ENCODE measurements around the gene IQGAP2.
"Not testable (repeated sequence)": the region's sequence is repeated elsewhere in the genome, so short reads cannot be mapped to it uniquely, and the experiment has no call there.

IQGAP2 gene

GRCh38 chr5:76517334-76517733 lies 114.2 kb downstream of the IQGAP2 start:
- no peak for DNase-seq

- DNase-seq: not testable (repeated sequence)
These were observed 115.2 kb downstream of the IQGAP2 start for GRCh38 chr5:76518246-76518645.

- DNase-seq: no peak
These were observed 118.2 kb downstream of the IQGAP2 start for GRCh38 chr5:76521240-76521758.

DNA sequence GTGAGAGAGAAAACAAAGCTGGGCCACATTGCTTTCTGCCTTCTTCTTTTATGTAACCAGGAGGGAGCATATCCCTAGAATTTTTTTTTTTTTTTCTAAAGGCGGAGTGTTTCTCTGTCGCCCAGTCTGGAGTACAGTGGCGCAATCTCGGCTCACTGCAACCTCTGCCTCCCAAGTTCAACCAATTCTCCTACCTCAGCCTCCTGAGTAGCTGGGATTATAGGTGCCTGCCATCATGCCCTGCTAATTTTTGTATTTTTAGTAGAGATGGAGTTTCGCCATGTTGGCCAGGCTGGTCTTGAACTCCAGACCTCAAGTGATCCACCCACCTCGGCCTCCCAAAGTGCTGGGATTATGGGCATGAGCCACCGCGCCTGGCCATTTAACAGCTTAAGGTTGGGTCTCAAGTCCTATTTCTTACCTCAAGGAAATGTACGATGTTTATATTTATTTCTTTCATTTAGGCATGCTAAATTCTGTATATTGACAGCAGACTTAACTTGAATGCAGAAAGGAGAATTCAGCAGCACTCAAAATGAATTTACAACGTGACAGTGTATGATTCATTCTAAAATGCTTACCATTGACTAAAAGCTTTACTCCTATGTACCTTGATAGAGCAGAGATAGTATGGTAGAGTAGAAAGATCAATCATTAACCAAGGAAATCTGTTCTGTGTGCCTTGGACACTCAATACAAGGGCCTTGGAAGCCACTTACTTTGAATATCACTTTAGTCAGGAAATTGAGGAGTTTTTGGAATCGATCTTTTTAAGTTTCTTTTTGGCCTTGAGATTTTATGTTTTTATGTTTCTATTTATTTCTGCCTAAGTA lies 119.2 kb downstream of the IQGAP2 start:
- no peak for DNase-seq

DNA sequence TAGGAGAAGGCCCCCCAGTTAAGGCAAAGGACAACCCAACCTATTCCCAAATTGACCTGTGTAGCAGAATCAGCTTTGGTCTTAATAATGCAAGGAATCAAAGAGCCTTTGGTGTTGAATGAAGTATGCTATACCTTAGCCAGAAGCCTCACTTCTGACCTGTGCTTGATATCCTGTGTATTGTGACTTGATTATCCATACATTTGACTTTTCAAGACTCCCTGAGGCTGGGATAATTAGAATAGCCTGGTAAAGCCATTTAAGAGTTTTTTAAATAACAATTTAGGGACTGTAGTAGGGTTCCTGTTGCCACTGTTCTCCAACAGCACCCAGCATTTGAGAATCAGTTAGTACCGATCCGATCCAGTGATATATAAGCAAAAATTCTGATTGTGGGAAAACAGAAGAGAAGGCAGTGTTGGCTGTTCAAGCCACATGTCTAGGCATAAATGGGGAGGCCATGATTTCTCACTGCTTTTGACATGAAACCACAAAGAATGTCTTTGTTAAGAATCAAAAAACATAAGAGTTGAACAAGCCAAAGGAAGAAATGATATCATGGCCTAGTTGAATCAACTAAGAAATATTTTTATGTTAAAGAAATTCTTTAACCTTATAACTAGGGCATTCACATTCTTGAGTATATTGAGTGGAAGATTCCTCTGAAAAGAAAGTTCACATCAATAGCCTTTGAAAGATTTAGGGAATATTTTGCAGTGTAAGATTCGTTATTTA lies 121.2 kb downstream of the IQGAP2 start:
- DNase-seq: no peak

DNA sequence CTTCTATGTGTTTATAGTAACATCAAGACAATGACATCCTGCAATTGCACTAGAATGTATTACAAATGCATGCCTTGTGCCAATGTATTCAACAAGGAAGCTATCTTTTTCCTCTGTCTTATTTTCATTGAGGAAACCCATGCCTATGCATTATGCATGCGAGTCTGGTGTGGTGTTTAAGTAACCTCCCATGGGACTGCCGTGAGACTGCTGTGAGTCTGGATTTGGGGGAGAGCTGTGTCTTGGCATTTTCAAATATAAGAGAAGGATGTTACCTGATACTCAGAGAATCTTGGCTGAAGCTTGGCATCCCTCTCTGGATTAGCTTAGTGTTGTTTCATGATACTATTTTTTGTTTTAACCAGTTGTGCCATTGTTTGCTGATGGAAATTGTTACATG lies 121.8 kb downstream of the IQGAP2 start:
- peak in 1 of 2 experiments; percentile 47 for DNase-seq

DNA sequence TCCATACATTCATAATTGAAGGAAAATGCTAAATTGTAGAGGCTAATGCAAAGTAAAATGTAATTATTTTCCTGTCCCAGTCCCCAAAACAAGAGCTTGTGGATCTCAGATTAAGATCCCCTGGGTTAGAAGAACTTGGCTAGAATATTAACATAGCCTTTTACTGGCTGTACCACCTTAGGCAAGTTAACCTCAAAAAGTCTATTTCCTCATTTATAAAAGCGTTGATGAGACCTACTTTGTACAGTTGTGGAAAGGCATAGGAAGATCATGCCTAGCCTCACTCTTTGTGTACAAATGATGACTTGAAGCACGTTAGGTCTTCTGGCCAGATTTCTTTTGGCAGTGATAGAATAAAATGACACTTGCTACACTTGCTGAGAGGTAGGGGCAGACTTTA lies 122.9 kb downstream of the IQGAP2 start:
- no peak for DNase-seq

DNA sequence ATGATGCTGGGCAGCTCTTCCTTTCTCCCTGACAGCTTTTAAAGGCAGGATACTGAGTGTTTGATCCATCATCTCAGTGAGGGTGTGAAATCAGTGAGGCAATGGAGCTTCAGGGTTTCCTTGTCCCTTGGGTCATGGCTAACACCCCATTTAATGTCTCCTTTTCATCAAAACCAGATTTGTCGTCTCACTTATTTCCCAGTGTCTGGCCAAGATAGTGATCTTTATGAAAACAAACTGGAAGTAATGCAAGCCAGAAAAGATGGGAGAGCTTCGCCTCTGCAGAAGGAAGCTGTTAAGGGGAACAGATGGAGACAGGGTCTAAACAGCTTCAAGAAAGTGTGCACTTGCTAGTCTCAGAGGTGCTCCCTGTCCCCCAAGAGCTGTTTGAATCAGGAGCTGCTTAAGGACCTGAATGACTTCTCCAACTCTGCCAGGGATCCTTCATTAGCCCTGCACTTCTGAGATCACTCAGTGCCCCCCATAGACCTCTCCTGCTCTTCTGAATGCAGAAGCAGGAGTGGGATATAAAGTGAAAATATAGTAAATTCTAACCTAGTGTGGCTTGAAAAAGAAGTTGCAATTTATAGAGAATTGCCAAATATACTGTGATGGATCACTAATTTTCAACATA lies 124.0 kb downstream of the IQGAP2 start:
- DNase-seq: no peak

DNA sequence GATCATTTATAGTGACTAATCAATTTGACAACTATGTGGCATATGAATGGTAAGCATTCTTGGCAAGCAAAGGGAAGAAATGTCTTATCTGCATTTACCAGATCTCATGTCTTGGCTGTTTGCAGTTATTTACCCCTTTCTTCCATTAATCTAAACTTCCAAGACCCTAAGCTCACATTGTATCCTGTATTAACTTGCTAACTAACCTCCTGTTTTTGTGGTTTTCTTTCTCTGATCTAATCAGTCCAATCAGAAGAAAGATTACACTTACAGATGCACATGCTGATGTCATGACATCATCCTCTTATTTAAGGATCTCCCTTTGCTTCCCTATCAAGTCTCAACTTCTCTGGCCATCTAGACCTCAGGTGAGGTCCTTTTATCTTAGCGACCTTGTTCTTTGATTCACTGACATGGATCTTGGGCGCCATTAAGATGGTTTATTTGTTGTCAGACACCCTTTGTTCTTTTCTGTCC lies 124.6 kb downstream of the IQGAP2 start:
- no peak for DNase-seq

DNA sequence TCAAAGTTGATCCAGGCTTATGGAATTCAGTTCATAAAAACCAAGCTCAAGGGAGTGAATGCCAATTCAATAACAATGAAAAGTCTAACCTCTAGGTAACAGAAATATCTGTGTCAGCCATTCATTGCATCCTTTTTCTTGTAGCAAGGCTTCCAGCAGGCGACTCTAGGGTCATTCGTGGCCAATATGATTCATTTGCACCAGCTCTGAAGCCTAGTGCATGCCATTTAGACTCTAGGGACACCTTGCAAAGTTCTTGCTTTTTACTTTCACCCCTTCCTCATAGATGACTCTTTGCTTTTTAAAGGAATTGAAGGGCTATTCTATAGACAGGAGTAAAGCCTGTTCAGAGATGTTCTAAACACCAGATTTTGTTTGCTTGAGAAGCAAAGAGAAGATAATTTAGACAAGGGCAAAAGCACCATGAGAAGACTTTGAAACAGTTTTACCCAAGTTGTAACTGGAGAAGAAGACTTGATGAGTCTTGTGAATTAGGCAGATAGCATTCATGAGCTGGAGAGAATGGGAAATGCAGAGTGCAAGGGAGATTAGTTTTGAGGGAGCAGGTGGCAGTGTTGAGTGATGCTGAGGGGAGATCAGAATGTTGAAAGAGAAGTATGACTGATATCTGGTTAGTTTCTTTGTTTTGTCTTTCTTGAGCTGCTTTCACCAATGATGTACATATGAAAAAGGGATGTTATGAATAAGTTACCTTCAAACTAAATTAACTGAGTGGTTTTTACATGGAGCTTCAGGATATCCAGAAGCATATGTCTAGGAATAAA lies 125.7 kb downstream of the IQGAP2 start:
- no peak for DNase-seq

GRCh38 chr5:76529464-76530344 lies 126.6 kb downstream of the IQGAP2 start:
- no peak for DNase-seq

DNA sequence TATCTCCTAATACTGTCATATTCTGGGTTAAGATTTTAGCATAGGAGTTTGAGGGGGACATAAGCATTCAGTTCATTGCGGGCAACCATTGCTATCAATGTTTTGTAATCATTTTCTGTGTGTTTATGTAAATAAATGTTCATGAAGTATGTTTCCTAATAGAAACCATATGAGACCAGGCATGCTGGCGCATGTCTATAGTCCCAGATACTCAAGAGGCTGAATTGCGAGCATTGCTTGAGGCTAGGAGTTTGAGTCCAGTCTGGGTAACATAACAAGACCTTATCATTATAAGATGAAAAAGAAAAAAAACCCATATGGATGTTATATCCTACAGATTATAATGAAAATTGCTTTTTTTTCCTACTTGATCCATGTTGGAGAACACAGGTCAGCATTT lies 129.0 kb downstream of the IQGAP2 start:
- DNase-seq: no peak

DNA sequence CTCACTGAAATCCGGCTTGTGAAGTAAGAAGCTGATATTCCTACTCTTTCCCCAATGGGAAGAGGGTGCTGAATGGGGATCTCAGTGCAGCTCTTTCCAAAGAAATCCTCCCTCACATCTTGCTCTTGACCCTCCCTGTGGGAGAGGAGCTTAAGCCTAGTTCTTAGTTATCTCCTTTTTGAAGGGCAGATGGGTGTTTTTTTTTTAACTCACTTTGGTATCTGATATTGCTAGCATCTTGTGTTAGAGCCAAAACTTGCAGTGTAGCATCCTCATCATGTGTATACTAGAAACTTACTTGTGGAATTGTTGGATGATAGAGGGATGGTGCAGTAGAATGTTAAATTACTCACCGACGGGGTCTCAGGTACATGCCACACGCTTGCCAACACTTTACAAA lies 129.9 kb downstream of the IQGAP2 start:
- no peak for DNase-seq

DNA sequence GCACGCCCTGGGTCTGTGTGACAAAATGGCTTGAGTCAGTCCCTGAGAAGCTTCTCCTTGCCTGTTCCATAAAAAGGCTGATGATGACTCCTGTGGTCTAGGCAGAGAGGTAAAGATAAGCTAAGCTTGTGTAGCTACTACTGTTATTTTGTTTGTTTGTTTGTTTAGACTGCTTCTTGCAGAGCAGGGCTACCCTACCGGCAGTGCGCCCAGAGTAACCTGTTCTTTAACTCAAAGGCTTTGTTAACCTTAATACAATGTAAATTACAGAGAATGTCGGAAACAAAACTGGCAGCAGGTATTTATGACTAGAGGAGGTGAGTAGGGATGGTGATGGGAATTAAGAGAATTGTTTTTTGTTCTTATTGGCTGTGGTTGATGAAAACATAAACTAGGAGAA lies 132.5 kb downstream of the IQGAP2 start:
- DNase-seq: no peak

GRCh38 chr5:76537073-76537543 lies 134.0 kb downstream of the IQGAP2 start:
- DNase-seq: no peak

GRCh38 chr5:76542241-76542640 lies 139.2 kb downstream of the IQGAP2 start:
- DNase-seq: no peak

- DNase-seq: no peak
These were observed 140.0 kb downstream of the IQGAP2 start for GRCh38 chr5:76542887-76543690.

DNA sequence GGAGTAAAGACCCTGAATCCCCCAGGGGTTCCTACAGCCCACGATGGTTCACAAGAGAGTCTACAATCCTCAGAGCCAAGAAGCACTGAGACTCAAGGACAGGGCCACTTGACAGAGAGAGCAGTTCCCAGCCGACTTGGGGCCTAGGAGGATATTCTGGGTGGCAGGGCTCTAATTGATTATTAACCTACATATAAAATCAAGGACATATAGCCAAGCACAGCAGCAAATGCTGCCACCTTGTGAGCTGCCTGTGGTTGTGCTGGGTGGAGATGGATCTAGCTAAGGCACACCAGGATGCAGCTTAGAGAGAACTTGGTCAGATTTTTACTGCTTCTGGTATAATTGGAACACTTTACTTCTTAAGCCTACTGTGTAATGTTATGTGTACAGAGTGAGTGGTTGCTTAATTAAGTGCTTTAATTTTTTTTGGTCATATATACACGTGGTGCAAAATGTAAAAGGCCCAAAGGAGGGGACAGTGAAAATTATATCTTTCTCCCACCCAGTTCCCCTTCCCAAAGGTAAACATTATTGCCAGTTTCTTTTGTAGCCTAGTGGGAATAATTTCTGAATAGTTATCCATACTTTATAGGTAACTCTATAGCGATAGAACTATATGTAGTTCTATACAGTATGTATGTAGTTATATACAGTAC lies 141.3 kb downstream of the IQGAP2 start:
- DNase-seq: peak in 1 of 2 experiments; percentile 31

- no peak for DNase-seq
These were observed 142.1 kb downstream of the IQGAP2 start for GRCh38 chr5:76545184-76545583.

Measured in NCI-H526 (cell line).